ENCODE results near the gene ENOSF1. TPM values are rescaled to one million over a fixed set of nuclear protein-coding genes. Genes with fewer than 3 reads are reported as not detected.

Gene ENOSF1
- total and polyA plus RNA-seq, 2 of the 4 experiments (the other 2 are of a cell fraction): 12.2 to 12.6 TPM

- peaks cover 7% of the 10 kb centered on the region for H3K9me1 ChIP-seq (ENCODE audit: insufficient read depth, low read length)
- H3K14ac ChIP-seq (replicated peaks; ENCODE audit: low read depth, low read length): no peak overlapping the region
- H2BK20ac ChIP-seq (ENCODE audit: low read depth, low read length): no peak overlapping the region
- H2BK15ac ChIP-seq (ENCODE audit: low read depth, low read length): no peak overlapping the region
- no peaks in the 10 kb centered on the region; the same call in 1 of the 2 replicates for H4K20me1 ChIP-seq (ENCODE audit: insufficient read depth, low read length)
- H3K23ac ChIP-seq (ENCODE audit: low read depth, low read length): no peak overlapping the region
- no peak overlapping the region for H4K5ac ChIP-seq (ENCODE audit: low read depth, low read length)
- no peak overlapping the region for H3K4ac ChIP-seq (ENCODE audit: low read depth, low read length)
- no peak overlapping the region for H2BK120ac ChIP-seq (ENCODE audit: low read depth, low read length)
- no peak for ATAC-seq (ENCODE audit: low read depth)
- H3K36me3 ChIP-seq (ENCODE audit: control insufficient read depth, insufficient read depth, low read length): peaks cover 23% of the 10 kb centered on the region
- in situ Hi-C loops (cut with MboI; ENCODE audit: low sequenced_read_pairs): no loop called here
- no peaks in the 10 kb centered on the region for H3K27me3 ChIP-seq (ENCODE audit: control insufficient read depth, insufficient read depth, low read length)
- no peak overlapping the region for H2AK9ac ChIP-seq (replicated peaks; ENCODE audit: low read depth, low read length, poor library complexity)
- no CpG with 5 or more reads among the region's 3 CpGs for WGBS, 2 experiments (ENCODE audit: extremely low coverage in 2 of 2, insufficient read length in 1 of 2)
- H3K9me3 ChIP-seq (ENCODE audit: control insufficient read depth, insufficient read depth, low read length): no peaks in the 10 kb centered on the region
- H2AFZ ChIP-seq (replicated peaks; ENCODE audit: low read length, poor library complexity): no peak overlapping the region
- BruUV-seq (replicated peaks): no TSS peak
- no peak overlapping the region for H3K27ac ChIP-seq (ENCODE audit: insufficient read depth, low read length)
- H3K18ac ChIP-seq (ENCODE audit: low read depth, low read length): no peak overlapping the region
- TF ChIP-seq CEBPB (IDR thresholded peaks at IDR 0.05; ENCODE audit: low read depth, low read length) (no peak), MXI1 (IDR thresholded peaks at IDR 0.05; ENCODE audit: borderline replicate concordance, low read depth, low read length) (no peak), RCOR1 (IDR thresholded peaks at IDR 0.05; ENCODE audit: insufficient replicate concordance, low read length) (no peak), CTCF (conservative IDR thresholded peaks at IDR 0.05; ENCODE audit: low read depth, low read length) (no peak), ELK1 (IDR thresholded peaks at IDR 0.05; ENCODE audit: borderline replicate concordance, low read depth, low read length) (no peak), RAD21 (IDR thresholded peaks at IDR 0.05; ENCODE audit: low read length) (no peak)
- H3K4me2 ChIP-seq (ENCODE audit: low read depth, low read length): no peak overlapping the region
- H3K4me1 ChIP-seq (ENCODE audit: control insufficient read depth, insufficient read depth, low read length): no peaks in the 10 kb centered on the region
- no peak overlapping the region for H2BK5ac ChIP-seq (ENCODE audit: low read depth, low read length, poor library complexity, severe bottlenecking)
- dilution Hi-C loops (cut with HindIII; ENCODE audit: low sequenced_read_pairs, unreplicated experiment): no loop called here
- no peak for DNase-seq
- no peak overlapping the region for H3K56ac ChIP-seq (ENCODE audit: extremely low read depth, insufficient read depth, low read length)
- intact Hi-C loops (cut with micrococcal nuclease): no loop called here
- H4K91ac ChIP-seq (ENCODE audit: insufficient read depth, low read depth, low read length): no peak overlapping the region
- POLR2A ChIA-PET (ENCODE audit: unreplicated experiment): no interaction called here
- CTCF ChIA-PET: interaction anchor here (1.3 kb wide), 1 partner anchor 19 kb away, joined by 3 read pairs; no protein-coding TSS in a partner anchor
- H3K9ac ChIP-seq (ENCODE audit: low read depth, low read length): no peak overlapping the region
- no peak overlapping the region for H2AK5ac ChIP-seq (ENCODE audit: low read depth, low read length)
- H3K4me3 ChIP-seq (ENCODE audit: insufficient read depth, low read depth, low read length): no peak overlapping the region
- no peak overlapping the region for H4K8ac ChIP-seq (ENCODE audit: low read depth in 2 of 2, low read length in 2 of 2)
- no peaks in the 10 kb centered on the region for H3K79me1 ChIP-seq (ENCODE audit: low read depth in 1 of 2, low read length in 2 of 2)
Observed at GRCh38 chr18:685438-685837, 27.0 kb downstream of the ENOSF1 start.
